HCT116 (cell line): Measurements from ENCODE around the gene VEPH1. TPM values are rescaled to one million over a fixed set of nuclear protein-coding genes. Genes with fewer than 3 reads are reported as not detected.

Experiments used
- ATAC-seq: fragments of 200-7000 bp; cut with Tn5 transposase; 2 replicates; pipeline ENCODE4 v1.9.1; 2020; ENCODE audit warnings: mild to moderate bottlenecking, moderate library complexity
- BruUV-seq: library from RNA; stranded (reverse); fragments of 400-500 nt; replicated peaks from 2 replicates; lab custom pipeline; 2021; lab: Mats Ljungman, UMichigan
- CTCF ChIA-PET: fragments of 300-600 bp; sonication (Branson Sonifier 250); formaldehyde crosslinking; loops from one replicate; lab custom pipeline; 2021; ENCODE audit warnings: antibody characterized with exemption; lab: Charles Lee
- POLR2A ChIA-PET: fragments of 300-600, 350-600 bp; sonication (Branson Sonifier 250); formaldehyde crosslinking; loops from one replicate; lab custom pipeline; 2021; ENCODE audit warnings: antibody characterized with exemption; lab: Charles Lee
- RAD21 ChIA-PET, 2 experiments: fragments of 300-600 bp; sonication (Branson Sonifier 250); formaldehyde crosslinking; loops; one replicate each; lab custom pipeline; 2023; ENCODE audit warnings: low total read pairs in 2 of 2; ENCODE audit not compliant: uncharacterized antibody in 2 of 2, unreplicated experiment in 2 of 2, low non-redundant PET in 1 of 2; lab: Charles Lee
- DNase-seq: peaks from one replicate; pipeline ENCODE4 v3.0.0-alpha.2; 2010; ENCODE audit warnings: low read depth, low spot score
- H2AFZ ChIP-seq: fragments of 200-600 bp; shearing (Covaris generic), sonication (generic); 2 replicates; pipeline ENCODE4 v1.6.1; 2017; ENCODE audit warnings: low read depth, mixed run types, mixed read lengths, antibody characterized with exemption, low read length; ENCODE audit not compliant: poor library complexity, severe bottlenecking
- H3K27ac ChIP-seq: 2 replicates; pipeline ENCODE4 v1.5.1; 2012; ENCODE audit warnings: low read depth, low read length
- H3K27me3 ChIP-seq: fragments of 200-600 bp; sonication (generic); 2 replicates; pipeline ENCODE4 v1.6.1; 2016; ENCODE audit warnings: mixed run types, low read length, mixed read lengths; ENCODE audit not compliant: insufficient read depth
- H3K36me3 ChIP-seq, 2 experiments: fragments of 200-500 bp in 1 of 2; fragments of 200-600 bp in 1 of 2; sonication (Bioruptor generic) in 1 of 2; sonication (generic) in 1 of 2; 2 replicates each; pipeline versions ENCODE4 v1.5.1 to v1.6.1; 2014 to 2016; ENCODE audit warnings: low read length in 2 of 2, inconsistent platforms in 1 of 2, mixed read lengths in 1 of 2, mixed run types in 1 of 2; ENCODE audit not compliant: insufficient read depth in 2 of 2, control insufficient read depth in 1 of 2
- H3K4me1 ChIP-seq, 2 experiments: fragments of 200-600 bp in 1 of 2; sonication (generic) in 1 of 2; 2 replicates each; pipeline versions ENCODE4 v1.5.1 to v1.6.1; 2012 to 2017; ENCODE audit warnings: low read length in 2 of 2, inconsistent platforms in 1 of 2, mild to moderate bottlenecking in 1 of 2, mixed read lengths in 1 of 2, mixed run types in 1 of 2, moderate library complexity in 1 of 2; ENCODE audit not compliant: insufficient read depth in 2 of 2, control insufficient read depth in 1 of 2
- H3K4me2 ChIP-seq: fragments of 200-600 bp; sonication (generic); 2 replicates; pipeline ENCODE4 v1.6.1; 2017; ENCODE audit warnings: mixed run types, low read length, mixed read lengths
- H3K4me3 ChIP-seq, 2 experiments: fragments of 200-600 bp in 1 of 2; sonication (generic) in 1 of 2; replicated peaks in 1 of 2; 2 replicates each; pipeline ENCODE4 v1.5.1; 2011 to 2016; ENCODE audit warnings: low read length in 2 of 2, control low read depth in 1 of 2, low read depth in 1 of 2, mild to moderate bottlenecking in 1 of 2, mixed read lengths in 1 of 2, mixed run types in 1 of 2
- H3K79me2 ChIP-seq: fragments of 200-600 bp; sonication (generic); 2 replicates; pipeline ENCODE4 v1.6.1; 2017; ENCODE audit warnings: mild to moderate bottlenecking, mixed run types, low read length, moderate library complexity, mixed read lengths; ENCODE audit not compliant: insufficient read depth
- H3K9ac ChIP-seq: fragments of 200-600 bp; sonication (generic); 2 replicates; pipeline ENCODE4 v1.6.1; 2016; ENCODE audit warnings: low read length, mixed read lengths
- H3K9me2 ChIP-seq: fragments of 200-600 bp; sonication (generic), shearing (Covaris generic); 2 replicates; pipeline ENCODE4 v1.6.1; 2017; ENCODE audit warnings: mixed run types, mild to moderate bottlenecking, moderate library complexity; ENCODE audit not compliant: insufficient read depth
- H3K9me3 ChIP-seq, 2 experiments: fragments of 200-500 bp in 1 of 2; fragments of 200-600 bp in 1 of 2; sonication (Bioruptor generic) in 1 of 2; sonication (generic) in 1 of 2; 2 replicates each; pipeline ENCODE4 v1.6.1; 2014 to 2017; ENCODE audit warnings: low read length in 2 of 2, mixed read lengths in 2 of 2, inconsistent platforms in 1 of 2, low read depth in 1 of 2, mild to moderate bottlenecking in 1 of 2, mixed run types in 1 of 2, moderate library complexity in 1 of 2; ENCODE audit not compliant: control insufficient read depth in 1 of 2, insufficient read depth in 1 of 2
- H4K20me1 ChIP-seq: fragments of 200-600 bp; sonication (generic), shearing (Covaris generic); 2 replicates; pipeline ENCODE4 v1.6.1; 2017; ENCODE audit warnings: mixed run types, mild to moderate bottlenecking, moderate library complexity; ENCODE audit not compliant: insufficient read depth
- ATF3 ChIP-seq: IDR thresholded peaks from 2 replicates; pipeline ENCODE4 v1.6.1; 2012
- CBX3 ChIP-seq: IDR thresholded peaks from 2 replicates; pipeline ENCODE4 v1.6.1; 2012; ENCODE audit warnings: low read depth
- EGR1 ChIP-seq: IDR thresholded peaks from 2 replicates; pipeline ENCODE4 v1.6.1; 2012; ENCODE audit warnings: low read depth
- ELF1 ChIP-seq: IDR thresholded peaks from 2 replicates; pipeline ENCODE4 v1.6.1; 2012; ENCODE audit warnings: low read depth, borderline replicate concordance
- EZH2phosphoT487 ChIP-seq: fragments of 200-600 bp; IDR thresholded peaks from 2 replicates; pipeline ENCODE4 v1.6.1; 2018; ENCODE audit warnings: antibody characterized with exemption, borderline replicate concordance
- MAX ChIP-seq: IDR thresholded peaks from 2 replicates; pipeline ENCODE4 v1.6.1; 2012
- POLR2A ChIP-seq: IDR thresholded peaks from 2 replicates; pipeline ENCODE4 v1.7.0; 2011; ENCODE audit warnings: borderline replicate concordance; ENCODE audit not compliant: insufficient read depth, insufficient read length; ENCODE audit errors: extremely low read depth
- SIN3A ChIP-seq: IDR thresholded peaks from 2 replicates; pipeline ENCODE4 v1.6.1; 2012; ENCODE audit warnings: low read depth
- SRF ChIP-seq: IDR thresholded peaks from 2 replicates; pipeline ENCODE4 v1.6.1; 2012; ENCODE audit warnings: low read depth
- TCF7L2 ChIP-seq: IDR thresholded peaks from 2 replicates; pipeline ENCODE4 v1.7.0; 2011; ENCODE audit warnings: borderline replicate concordance, inconsistent platforms; ENCODE audit not compliant: insufficient read depth, insufficient read length; ENCODE audit errors: extremely low read depth
- YY1 ChIP-seq: IDR thresholded peaks from 2 replicates; pipeline ENCODE4 v1.6.1; 2011; ENCODE audit warnings: low read length, low read depth, moderate library complexity, mild to moderate bottlenecking; ENCODE audit not compliant: insufficient replicate concordance; ENCODE audit errors: extremely low read depth
- ZFX ChIP-seq: fragments of 450-650 bp; IDR thresholded peaks from 2 replicates; pipeline ENCODE4 v1.6.1; 2017
- intact Hi-C: fragments of 100-400 bp; cut with micrococcal nuclease; formaldehyde crosslinking; loops from 2 replicates; pipeline ENCODE4 v1.10.0; 2022
- total RNA-seq: library from RNA; stranded (reverse); gene quantifications from one replicate; pipeline ENCODE4 v1.2.1, GENCODE V29; 2021; ENCODE audit not compliant: unreplicated experiment
- TF ChIP-seq, protein P1 (sequence below): IDR thresholded peaks from 2 replicates; pipeline ENCODE4 v1.6.1; 2012; ENCODE audit warnings: low read depth
- TF ChIP-seq, protein P2 (sequence below), 3 experiments: fragments of 200-600 bp in 1 of 3; sonication (generic) in 1 of 3; IDR thresholded peaks in 2 of 3; conservative IDR thresholded peaks in 1 of 3; 2 replicates each; pipeline ENCODE4 v1.5.1; 2012 to 2017; ENCODE audit warnings: low read depth in 2 of 3, low read length in 2 of 3, antibody characterized with exemption in 1 of 3, borderline replicate concordance in 1 of 3, control low read depth in 1 of 3, mild to moderate bottlenecking in 1 of 3, mixed read lengths in 1 of 3, mixed run types in 1 of 3, moderate library complexity in 1 of 3; ENCODE audit not compliant: insufficient read depth in 1 of 3

The VEPH1 gene
- total RNA-seq, 1 experiment from 2014 or later, result 4.9 TPM

DNA sequence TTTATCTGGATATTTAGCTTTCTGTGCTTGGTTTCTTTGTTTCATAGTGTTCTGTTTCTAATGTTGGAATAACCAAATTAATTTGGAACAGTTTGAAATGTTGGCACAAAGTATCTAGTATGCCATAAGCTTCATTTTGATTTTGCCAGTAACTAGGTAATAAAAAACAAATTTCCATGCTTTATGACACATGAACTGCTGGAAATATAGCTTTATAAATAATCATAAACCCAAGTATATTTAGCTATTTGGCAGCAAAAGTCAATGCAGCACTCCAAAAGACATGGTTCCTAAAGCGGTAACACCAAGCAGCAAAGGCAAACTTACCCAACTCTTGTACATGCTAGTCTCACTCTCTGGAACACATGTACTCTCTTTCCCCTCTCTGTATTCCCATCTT lies 237.3 kb downstream of the VEPH1 start:
- no peaks in the 10 kb centered on the region for H3K36me3 ChIP-seq
- no peak for TF ChIP-seq POLR2A
- TF ChIP-seq EGR1, result no peak
- no peak for TF ChIP-seq SIN3A
- TF ChIP-seq, protein P1, sequence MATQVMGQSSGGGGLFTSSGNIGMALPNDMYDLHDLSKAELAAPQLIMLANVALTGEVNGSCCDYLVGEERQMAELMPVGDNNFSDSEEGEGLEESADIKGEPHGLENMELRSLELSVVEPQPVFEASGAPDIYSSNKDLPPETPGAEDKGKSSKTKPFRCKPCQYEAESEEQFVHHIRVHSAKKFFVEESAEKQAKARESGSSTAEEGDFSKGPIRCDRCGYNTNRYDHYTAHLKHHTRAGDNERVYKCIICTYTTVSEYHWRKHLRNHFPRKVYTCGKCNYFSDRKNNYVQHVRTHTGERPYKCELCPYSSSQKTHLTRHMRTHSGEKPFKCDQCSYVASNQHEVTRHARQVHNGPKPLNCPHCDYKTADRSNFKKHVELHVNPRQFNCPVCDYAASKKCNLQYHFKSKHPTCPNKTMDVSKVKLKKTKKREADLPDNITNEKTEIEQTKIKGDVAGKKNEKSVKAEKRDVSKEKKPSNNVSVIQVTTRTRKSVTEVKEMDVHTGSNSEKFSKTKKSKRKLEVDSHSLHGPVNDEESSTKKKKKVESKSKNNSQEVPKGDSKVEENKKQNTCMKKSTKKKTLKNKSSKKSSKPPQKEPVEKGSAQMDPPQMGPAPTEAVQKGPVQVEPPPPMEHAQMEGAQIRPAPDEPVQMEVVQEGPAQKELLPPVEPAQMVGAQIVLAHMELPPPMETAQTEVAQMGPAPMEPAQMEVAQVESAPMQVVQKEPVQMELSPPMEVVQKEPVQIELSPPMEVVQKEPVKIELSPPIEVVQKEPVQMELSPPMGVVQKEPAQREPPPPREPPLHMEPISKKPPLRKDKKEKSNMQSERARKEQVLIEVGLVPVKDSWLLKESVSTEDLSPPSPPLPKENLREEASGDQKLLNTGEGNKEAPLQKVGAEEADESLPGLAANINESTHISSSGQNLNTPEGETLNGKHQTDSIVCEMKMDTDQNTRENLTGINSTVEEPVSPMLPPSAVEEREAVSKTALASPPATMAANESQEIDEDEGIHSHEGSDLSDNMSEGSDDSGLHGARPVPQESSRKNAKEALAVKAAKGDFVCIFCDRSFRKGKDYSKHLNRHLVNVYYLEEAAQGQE, result no peak
- no peak for TF ChIP-seq TCF7L2
- no peak for TF ChIP-seq ZFX
- no peak for TF ChIP-seq EZH2phosphoT487
- no peak overlapping the region for H3K4me3 ChIP-seq
- DNase-seq, result no peak
- H3K9ac ChIP-seq, result no peak overlapping the region
- no TSS peak for BruUV-seq
- H3K4me1 ChIP-seq, result no peaks in the 10 kb centered on the region
- CTCF ChIA-PET, result no interaction called here
- RAD21 ChIA-PET, result no interaction called here
- POLR2A ChIA-PET, result no interaction called here
- H2AFZ ChIP-seq, result no peak overlapping the region
- no peak overlapping the region for H3K4me2 ChIP-seq
- ATAC-seq, result no peak
- H4K20me1 ChIP-seq, result no peaks in the 10 kb centered on the region
- intact Hi-C loops, result no loop called here
- H3K79me2 ChIP-seq, result no peaks in the 10 kb centered on the region
- no peaks in the 10 kb centered on the region for H3K9me2 ChIP-seq
- H3K27me3 ChIP-seq, result no peaks in the 10 kb centered on the region
- no peaks in the 10 kb centered on the region for H3K9me3 ChIP-seq
- no peak overlapping the region for H3K27ac ChIP-seq

GRCh38 chr3:157263027-157263426 lies 240.2 kb downstream of the VEPH1 start:
- Histone ChIP-seq H3K4me3 (no peak overlapping the region), H3K79me2 (no peaks in the 10 kb centered on the region), H3K9me2 (no peaks in the 10 kb centered on the region), H2AFZ (no peak overlapping the region), H3K27ac (no peak overlapping the region), H3K4me1 (no peaks in the 10 kb centered on the region), H3K9ac (no peak overlapping the region), H3K9me3 (no peaks in the 10 kb centered on the region), H3K27me3 (no peaks in the 10 kb centered on the region), H3K4me2 (no peak overlapping the region), H4K20me1 (no peaks in the 10 kb centered on the region), H3K36me3 (no peaks in the 10 kb centered on the region)
- no peak for ATAC-seq
- ChIA-PET POLR2A (no interaction called here), CTCF (no interaction called here), RAD21 (no interaction called here)
- no peak for DNase-seq
- intact Hi-C loops, result no loop called here
- no TSS peak for BruUV-seq
- TF ChIP-seq MAX (no peak), SRF (no peak), ATF3 (no peak), POLR2A (no peak), ELF1 (no peak), YY1 (no peak), SIN3A (no peak), TCF7L2 (no peak), CBX3 (no peak)
- TF ChIP-seq, protein P2, sequence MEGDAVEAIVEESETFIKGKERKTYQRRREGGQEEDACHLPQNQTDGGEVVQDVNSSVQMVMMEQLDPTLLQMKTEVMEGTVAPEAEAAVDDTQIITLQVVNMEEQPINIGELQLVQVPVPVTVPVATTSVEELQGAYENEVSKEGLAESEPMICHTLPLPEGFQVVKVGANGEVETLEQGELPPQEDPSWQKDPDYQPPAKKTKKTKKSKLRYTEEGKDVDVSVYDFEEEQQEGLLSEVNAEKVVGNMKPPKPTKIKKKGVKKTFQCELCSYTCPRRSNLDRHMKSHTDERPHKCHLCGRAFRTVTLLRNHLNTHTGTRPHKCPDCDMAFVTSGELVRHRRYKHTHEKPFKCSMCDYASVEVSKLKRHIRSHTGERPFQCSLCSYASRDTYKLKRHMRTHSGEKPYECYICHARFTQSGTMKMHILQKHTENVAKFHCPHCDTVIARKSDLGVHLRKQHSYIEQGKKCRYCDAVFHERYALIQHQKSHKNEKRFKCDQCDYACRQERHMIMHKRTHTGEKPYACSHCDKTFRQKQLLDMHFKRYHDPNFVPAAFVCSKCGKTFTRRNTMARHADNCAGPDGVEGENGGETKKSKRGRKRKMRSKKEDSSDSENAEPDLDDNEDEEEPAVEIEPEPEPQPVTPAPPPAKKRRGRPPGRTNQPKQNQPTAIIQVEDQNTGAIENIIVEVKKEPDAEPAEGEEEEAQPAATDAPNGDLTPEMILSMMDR (IDR thresholded peaks at IDR 0.05 in 2 of 3, conservative IDR thresholded peaks at IDR 0.05 in 1 of 3; ENCODE audit: borderline replicate concordance in 1 of 3, insufficient read depth in 1 of 3, low read depth in 2 of 3, low read length in 2 of 3), result no peak
